Fibroblast of skin of left quadriceps (primary cell): ENCODE measurements around the gene CEP104.
"Not testable (repeated sequence)": the region's sequence is repeated elsewhere in the genome, so short reads cannot be mapped to it uniquely, and the experiment has no call there.

Experiments
- DNase-seq, 2 experiments: peaks; one replicate each; pipeline ENCODE4 v3.0.0-alpha.2; 2013; ENCODE audit warnings: low read depth in 2 of 2

Gene CEP104

DNA sequence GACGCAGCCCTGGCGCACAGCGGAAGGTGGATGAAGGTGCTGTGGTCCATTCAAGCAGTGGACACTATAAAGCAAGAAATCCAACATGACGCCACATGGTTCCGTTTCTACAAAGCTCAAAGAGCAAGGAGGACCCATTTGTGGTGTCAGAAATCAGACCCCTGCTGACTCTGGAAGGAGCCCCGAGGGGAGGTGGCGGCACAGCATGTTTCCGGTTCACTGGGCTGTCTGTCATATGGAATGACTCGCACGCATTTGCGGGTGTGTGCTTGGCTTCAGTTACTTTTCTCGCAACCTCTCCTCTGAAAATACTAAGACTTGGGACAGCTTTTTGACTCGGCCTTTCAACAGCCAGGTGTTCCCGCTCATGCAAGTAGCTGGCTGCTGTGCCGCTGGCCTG lies 31.7 kb downstream of the CEP104 start:
- no peak for DNase-seq

DNA sequence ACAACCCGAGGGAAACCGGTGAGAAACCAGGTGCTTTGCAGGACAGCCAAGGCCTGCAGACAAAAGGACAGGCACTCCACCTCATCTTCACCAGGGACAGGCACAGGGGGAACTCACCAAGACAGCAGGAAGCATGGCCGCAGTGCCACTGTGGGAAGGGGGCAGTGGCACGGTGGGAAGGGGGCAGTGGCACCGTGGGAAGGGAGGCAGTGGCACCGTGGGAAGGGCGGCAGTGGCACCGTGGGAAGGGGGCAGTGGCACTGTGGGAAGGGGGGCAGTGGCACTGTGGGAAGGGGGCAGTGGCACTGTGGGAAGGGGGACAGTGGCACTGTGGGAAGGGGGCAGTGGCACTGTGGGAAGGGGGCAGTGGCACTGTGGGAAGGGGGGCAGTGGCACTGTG lies 32.4 kb downstream of the CEP104 start:
- DNase-seq, result no peak

DNA sequence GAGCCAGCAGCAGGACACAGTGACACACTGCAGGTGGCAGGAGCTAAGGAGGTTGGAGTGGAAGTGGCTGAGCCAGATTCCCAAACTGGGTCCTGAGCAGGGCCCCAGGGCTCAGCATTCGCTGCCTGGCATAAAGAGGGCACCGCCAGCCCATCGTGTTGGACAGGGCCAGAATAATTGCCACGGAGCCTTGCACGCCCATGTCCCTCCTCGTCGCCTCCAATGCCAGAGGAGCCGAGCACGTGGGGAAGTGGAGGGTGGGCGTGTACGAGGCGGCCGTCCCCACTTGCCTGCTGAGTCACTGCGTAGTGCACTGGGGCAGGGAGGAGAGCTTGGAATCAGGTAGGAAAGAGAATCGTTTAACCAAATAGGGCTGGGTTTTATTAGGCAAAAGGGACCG lies 34.6 kb downstream of the CEP104 start:
- DNase-seq, result no peak

DNA sequence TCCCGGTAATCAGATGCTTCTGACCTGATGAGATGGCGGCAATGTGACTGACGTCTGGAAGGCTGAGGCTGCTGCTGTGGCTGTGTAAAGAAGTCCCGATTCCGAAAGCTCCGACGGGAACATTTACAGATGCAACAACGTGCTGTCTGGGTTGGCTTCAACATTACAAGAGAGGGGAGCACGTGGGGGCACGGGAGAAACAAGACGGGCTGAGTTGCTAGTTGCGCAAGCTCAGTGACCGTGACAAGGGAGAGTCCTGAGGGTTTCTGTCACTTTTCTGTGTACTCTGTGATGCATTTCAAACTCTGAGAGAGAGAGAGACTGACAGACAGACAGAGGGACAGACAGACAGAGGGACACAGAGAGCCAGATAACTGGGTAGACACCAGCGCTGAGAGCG lies 35.1 kb downstream of the CEP104 start:
- DNase-seq, result no peak

DNA sequence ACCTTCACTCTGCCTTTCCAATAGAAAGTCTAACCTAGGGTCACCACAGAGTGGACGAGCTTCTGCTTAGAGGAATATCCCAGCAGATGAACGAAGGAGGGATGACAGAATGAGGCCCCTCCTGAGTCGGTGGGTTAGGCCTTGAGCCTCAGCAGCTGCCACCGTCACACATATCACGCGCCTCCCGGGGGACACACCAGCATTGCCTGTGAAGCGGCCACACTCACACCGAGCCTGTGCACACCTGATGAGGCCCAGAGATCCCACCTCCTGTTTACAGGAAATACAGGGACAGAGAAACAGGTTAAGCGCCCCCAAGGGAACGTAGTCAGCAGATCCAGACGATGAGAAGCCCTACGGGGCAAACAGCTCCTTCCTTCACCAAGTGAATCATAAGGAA lies 35.6 kb downstream of the CEP104 start:
- DNase-seq, result no peak

DNA sequence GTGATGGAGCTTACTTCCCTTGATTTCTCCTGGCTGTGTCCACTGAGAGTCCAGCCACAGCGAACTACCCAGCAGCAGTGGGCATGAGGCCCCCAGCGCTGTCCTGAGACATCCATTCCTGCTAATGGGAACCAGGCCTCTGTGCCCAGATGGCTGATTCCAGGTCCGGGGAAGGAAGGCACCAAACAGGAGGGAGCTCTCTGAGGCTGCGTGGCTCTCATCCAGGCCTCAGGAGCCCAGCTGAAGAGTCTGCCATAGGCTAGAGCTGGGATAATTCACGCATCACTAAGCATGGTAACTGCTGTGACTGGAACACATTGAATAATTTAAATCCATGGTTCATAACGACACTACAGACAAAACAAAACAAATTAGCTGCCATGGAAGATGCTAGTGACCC lies 36.0 kb downstream of the CEP104 start:
- no peak for DNase-seq

DNA sequence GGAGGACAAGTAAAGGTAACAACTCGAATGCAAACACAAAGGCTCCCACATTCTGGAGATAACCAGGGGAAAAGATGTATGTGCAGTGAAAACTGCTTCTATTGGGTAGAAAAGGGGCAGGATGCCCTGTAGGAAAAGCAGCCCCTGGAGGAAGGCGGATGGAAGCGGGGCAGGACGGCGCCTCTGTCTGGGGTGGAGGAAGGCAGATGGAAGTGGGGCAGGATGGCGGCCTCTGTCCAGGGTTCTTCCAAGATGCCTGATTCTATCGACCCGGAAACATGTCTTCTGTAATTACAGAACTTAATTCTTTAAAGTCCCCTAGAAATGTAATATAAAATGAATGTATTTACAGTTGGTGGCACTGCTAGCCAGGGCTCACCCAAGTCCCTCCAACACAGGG lies 36.7 kb downstream of the CEP104 start:
- DNase-seq, result no peak

DNA sequence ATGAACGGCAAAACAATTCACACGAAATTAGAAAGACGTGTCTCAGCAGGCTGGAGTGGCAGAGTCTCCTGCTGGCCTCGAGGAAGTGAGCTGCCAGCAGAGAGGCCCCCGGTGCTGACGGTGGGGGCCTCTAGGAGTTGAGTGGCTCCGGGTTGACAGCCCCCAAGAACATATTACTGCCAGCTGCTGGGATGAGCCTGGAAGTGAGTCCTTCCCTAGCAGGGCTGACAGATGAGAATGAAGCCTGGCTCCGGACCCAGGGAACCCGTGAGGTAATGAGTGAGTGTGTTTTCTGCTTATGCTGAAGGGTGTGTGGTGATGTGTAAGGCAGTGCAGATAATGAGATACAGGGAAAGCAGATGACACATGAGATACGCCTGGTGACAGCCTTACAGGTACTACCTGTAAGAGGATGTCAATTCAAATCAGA lies 37.2 kb downstream of the CEP104 start:
- no peak for DNase-seq

DNA sequence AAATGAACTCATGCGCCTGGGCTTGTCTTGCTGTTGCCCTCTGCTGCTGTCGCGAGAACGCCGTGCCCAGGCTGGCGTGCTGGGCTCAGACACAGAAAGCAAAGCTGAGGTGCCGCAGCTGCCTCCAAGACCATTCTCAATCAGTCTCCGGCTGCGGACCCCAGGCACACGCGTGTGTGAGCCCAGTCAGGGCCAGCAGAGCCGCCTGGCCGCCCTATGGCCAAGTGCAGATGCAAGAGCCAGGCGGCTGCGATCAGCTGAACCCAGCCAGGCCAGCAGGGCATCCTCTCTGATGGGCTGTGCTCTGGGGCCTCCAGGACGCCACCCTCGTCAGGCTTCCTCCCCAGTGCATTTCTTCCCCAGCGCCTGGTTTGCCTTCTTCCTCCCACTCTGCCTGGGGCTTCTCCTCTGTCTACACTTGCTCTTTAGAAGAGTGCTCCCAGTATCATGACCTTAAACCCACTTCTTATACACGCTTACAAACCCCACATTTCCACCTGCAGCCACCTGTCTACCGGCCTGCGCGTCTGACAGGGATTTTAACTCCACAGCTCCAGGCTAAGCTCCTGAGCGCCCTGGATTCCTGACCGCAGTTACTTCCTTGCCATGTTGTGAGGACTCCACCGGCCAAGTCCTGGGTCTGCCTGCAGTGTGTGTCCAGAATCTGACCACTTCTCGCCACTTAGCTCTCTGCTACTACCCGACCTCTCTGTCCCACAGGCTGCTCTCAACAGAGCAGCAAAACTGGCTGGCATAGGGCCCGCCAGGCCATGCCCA lies 39.0 kb downstream of the CEP104 start:
- no peak for DNase-seq

DNA sequence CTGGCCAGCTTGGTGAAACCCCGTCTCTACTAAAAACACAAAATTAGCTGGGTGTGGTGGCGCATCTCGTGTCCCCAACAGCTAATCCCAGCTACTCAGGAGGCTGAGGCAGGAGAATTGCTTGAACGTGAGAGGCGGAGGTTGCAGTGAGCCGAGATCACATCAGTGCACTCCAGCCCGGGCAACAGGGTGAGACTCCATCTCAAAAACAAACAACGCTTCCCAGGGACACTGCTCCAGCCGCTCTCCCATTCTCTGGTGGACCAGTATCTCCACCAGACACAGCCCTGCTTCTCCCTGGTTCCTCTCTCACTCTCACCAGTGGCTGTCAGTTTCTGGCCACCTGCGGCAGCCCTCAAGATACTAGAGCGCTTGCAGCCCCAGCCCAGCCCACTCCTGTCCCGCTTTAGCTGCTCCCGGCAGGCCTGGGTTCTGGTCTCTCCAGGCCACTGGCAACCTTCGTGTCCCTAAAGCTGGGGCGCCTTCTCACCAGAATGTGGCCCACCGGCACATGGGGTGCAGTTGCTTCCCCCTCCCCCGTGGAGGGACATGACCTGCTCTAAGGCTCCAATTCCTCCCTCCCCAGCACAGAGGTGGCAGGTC lies 39.8 kb downstream of the CEP104 start:
- DNase-seq, result no peak

DNA sequence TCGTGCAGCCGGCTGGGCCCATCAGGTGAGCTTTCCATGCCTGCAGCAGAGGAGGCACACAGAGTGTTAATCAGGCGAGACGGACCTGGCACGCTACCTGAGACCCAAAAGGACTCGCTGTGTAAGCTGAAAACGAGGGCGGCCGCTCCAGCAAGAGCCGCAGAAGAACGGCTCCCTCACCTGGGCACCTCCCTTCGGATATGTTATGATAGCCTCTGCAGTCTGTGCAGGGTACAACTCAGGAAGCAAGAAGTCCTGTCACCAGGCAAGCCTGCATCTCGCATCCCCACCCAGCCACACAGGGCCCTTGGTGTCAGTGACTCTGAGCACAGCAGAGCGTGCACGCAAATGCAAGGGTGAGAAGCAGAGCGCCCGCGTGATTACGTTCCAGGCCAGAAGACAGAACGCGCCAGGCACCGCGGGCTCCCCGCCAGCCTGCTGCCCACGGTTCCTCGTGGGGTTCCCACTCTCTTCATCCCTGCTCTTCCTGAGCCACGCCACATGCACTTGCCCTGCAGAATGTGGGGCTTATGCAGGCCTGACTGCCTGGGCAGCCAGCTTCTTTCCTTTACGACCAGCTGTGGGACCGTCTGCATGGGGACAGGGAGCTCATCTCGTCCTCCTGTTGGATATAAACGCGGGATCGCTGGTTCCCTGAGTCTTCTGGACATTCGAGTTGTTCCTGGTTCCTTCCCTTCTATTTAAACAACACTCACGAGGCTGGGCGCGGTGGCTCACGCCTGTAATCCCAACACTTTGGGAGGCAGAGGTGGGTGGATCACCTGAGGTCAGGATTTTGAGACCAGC lies 40.5 kb downstream of the CEP104 start:
- no peak for DNase-seq

DNA sequence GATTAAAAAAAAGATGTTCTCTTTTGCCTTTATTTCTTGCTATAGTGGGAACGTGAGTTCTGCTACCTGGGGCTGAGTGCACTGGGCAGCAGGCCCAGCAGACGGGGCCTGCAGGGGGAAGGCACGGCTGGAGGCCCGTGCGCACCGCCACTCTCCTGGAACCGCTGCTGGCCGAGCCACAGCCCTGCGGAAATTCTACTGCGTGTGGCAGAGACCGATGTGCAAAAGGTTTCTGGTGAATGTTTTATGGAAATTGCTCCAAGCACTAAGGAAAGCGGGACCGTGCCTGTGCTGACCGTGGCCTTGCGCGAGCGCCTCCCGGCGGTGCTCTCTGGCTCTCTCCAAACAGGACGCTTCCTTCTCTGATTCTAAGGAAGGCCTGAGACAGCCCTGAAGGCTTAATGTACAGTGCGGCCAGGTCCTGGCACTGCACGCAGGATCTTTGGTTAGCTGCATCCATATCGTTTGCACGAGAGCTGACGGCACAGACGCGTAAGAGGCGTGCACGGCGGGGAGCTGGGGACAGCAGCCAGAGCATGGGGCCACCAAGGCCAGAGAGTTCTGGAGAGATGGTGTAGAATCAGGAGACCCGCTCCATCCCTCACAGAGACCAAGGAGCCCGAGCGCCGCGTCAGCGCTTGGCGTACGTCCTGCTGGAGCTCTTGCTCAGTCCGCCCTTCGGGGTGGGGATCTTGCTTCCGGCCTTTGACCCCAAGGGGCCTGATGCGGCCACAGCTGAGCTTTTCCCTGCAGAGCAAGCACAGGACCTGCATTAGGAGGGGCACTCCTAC lies 42.0 kb downstream of the CEP104 start:
- no peak for DNase-seq

DNA sequence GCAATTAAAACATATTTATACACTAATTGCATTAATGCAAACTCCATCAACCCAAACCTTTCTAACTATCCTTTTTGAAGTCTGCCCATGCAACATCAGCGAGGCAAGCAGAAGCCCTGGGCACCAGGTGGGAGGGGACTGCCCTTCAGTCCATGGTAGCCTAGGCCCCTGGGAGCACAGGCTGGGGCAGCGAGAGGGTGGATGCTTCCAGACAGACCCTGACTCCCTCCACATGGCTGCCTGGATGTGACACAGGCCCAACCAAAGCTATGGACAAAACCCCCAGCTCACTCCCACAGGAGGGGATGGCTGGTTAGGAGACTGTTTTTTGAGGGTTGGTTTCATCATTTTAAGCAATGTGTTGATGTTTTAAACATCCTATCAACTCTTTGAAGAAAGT lies 42.9 kb downstream of the CEP104 start:
- DNase-seq, result no peak

DNA sequence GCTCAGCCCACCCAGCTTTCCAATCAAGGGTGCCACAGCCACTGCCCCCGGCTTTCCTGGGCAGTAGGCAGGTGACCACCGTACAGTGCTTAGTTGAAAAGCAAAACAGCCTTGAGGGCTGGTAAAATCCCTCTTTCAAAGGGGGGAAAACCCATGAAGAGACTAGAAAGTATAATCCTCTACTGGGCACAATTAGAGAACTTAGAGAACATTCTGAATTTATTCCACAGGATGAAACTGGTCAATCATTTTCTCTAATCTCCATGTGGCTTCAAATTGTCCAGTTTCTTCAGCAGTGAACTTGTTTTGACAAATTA lies 45.5 kb downstream of the CEP104 start:
- DNase-seq, result no peak

DNA sequence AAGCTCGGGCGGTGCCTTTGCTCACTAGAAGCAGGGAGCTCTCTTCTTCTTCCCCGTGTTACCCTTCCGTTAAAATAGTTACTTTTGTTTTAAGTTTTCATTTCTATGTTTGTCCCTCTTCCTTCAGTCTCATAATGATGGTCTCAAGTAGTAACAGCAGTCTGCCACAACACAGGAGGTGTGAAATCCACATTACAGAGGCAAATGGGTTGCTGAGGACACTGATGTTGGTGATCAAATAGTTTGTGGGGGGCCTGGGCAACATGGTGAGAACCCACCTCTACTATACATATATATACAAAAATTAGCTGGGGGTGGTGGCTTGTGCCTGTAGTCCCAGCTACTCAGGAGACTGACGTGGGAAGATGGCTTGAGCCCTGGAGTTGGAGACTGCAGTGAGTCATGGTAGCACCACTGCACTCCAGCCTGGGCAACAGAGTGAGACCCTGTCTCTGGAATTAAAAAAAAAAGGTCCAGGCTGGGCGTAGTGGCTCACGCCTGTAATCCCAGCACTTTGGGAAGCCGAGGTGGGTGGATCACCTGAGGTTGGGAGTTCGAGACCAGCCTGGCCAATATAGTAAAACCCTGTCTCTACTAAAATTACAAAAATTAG lies 46.8 kb downstream of the CEP104 start:
- not testable (repeated sequence) for DNase-seq

DNA sequence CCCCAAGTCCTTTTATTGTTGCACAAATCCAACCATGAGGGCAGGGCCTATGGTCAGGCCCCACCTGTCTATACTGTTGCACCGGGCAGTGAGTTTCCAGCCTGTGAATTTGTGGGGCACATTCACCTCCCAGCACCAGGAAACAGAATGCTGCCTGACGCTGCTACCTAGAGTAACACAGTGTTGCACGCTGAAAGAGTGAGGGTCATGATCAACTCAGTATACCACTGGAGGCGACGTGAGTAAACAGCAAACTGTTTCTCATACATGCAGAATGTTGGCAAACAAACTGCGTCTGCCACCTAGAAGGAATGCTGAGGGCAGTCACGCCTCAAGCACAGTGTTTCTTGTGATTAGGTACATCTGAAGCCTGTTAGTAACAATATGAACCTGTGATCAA lies 47.3 kb downstream of the CEP104 start:
- DNase-seq, result no peak

DNA sequence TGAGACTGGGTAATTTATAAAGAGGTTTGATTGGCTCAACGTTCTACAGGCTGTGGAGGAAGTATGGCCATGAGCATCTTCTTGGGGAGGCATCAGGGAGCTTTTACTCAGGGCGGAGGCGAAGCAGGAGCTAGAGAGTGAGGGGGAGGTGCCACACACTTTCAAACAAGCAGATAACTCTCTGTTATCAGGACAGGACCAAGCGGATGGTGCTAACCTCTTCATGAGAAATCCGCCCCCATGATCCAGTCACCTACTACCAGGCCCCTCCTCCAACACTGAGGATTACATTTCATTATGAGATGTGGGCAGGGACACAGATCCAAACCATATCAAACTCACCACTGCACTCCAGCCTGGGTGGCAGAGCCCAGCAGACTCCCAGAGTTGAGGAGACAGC lies 49.2 kb downstream of the CEP104 start:
- no peak for DNase-seq

DNA sequence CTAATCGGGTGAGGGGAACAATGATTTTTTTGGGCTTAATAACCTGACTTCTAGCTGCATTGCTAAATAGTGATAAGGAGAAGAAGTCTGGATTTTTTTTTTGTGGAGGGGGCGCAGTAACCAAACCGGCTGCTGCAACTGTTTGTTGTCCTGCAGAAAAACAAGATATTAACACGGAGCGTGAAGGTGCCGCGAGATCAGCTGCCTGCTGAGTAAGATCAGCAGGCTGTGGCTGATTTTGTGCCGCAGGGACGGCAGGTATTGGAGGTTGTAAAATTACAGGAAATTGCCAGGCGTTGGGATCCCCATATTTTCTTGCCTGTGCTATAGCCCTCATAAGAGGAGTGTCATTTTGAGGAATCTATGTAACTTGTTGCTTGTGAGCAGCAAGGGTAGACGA lies 52.0 kb downstream of the CEP104 start:
- no peak for DNase-seq

DNA sequence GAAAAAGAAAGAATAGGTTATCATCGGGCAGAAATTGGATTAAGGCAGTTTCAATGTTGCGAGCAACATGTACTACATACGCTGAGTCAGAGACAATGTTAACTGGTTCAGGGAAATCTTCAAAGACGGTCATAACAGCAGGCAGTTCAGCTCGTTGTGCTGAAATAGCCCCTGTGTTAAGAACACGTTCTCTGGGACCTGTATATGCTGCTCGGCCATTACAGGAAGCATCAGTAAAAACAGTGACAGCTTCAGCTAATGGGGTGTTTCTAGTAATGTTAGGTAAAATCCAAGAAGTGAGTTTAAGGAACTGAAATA lies 52.4 kb downstream of the CEP104 start:
- DNase-seq, result not testable (repeated sequence)

DNA sequence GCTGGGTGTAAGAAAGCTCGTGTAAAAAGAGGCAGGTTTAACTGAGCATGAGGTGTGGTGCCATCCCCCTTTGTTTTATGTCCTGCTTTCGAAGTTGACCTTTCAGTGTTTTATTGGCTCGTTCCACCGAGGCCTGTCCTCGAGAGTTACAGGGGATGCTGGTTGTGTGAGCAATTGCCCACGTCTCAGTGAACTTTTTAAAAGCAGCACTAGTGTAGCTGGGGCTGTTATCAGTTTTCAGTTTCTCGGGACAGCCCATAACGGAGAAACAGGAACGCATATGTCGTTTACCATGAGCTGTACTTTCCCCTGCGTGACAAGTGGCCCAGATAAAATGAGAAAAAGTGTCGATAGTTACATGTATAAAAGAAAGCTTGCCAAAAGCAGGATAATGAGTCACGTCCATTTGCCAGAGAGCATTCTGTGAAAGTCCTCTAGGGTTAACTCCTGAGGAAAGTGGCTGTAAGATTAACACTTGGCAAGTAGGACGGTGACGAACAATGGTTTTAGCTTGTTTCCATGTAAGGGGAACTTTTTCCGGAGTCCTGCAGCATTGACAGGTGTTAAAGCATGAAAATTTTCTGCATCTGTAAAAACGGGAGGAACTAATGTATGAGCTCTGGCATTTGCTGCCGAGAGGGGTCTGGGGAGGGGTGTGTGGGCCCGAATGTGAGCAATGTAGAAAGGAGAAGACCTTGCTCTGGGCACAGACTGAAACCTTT lies 52.9 kb downstream of the CEP104 start:
- DNase-seq, result no peak

DNA sequence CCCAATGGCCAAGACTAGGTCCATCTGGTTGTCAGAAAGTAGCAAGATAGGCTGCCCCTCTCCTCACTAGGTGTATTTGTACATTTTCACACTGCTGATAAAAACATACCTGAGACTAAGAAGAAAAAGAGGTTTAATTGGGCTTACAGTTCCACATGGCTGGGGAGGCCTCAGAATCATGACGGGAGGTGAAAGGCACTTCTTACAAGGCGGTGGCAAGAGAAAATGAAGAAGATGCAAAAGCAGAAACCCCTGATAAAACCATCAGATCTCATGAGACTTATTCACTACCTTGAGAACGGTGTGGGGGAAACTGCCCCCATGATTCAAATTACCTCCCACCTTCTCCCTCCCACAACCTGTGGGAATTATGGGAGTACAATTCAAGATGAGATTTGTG lies 56.2 kb downstream of the CEP104 start:
- not testable (repeated sequence) for DNase-seq
